ENCODE results near the gene NTM. TPM values are rescaled to one million over a fixed set of nuclear protein-coding genes. Genes with fewer than 3 reads are reported as not detected.

NTM gene
- total and polyA plus RNA-seq, 2 experiments from 2014 or later: 2.2 to 4.9 TPM

- Histone ChIP-seq H3K79me2 (no peaks in the 10 kb centered on the region), H3K27me3 (peaks cover 69% of the 10 kb centered on the region), H3K9me3 (ENCODE audit: low read depth) (no peaks in the 10 kb centered on the region), H2AFZ (no peak overlapping the region), H3K27ac (no peak overlapping the region), H3K9me2 (replicated peaks; ENCODE audit: insufficient read depth) (no peaks in the 10 kb centered on the region), H4K20me1 (ENCODE audit: insufficient read depth, poor library complexity, severe bottlenecking) (no peaks in the 10 kb centered on the region), H3K4me1 (ENCODE audit: insufficient read depth) (peaks cover 1% of the 10 kb centered on the region), H3K36me3 (replicated peaks; ENCODE audit: insufficient read depth, low read depth) (no peaks in the 10 kb centered on the region), H3K4me3 (no peak overlapping the region), H3K4me2 (no peak overlapping the region)
- TF ChIP-seq CTCF (IDR thresholded peaks at IDR 0.05; ENCODE audit: poor library complexity) (no peak), EZH2 (IDR thresholded peaks at IDR 0.05; ENCODE audit: borderline replicate concordance) (no peak), EZH2phosphoT487 (IDR thresholded peaks at IDR 0.05; ENCODE audit: low read depth, severe bottlenecking, unreplicated experiment) (no peak)
- no peak for DNase-seq (ENCODE audit: low spot score)
- WGBS (ENCODE audit: low lambda C conversion rate, missing lambda C conversion rate): 76% methylated on average over 3 of the region's 3 CpGs
These were observed 5.5 kb downstream of the NTM start for GRCh38 chr11:131375915-131376314.

GRCh38 chr11:131378931-131379330 lies 8.5 kb downstream of the NTM start:
- H3K79me2 ChIP-seq: no peaks in the 10 kb centered on the region
- no peaks in the 10 kb centered on the region for H4K20me1 ChIP-seq (ENCODE audit: insufficient read depth, poor library complexity, severe bottlenecking)
- no peak overlapping the region for H3K27ac ChIP-seq
- H3K9me3 ChIP-seq (ENCODE audit: low read depth): no peaks in the 10 kb centered on the region
- no peak for TF ChIP-seq CTCF (IDR thresholded peaks at IDR 0.05; ENCODE audit: poor library complexity)
- no peak for TF ChIP-seq EZH2phosphoT487 (IDR thresholded peaks at IDR 0.05; ENCODE audit: low read depth, severe bottlenecking, unreplicated experiment)
- no peak for TF ChIP-seq EZH2 (IDR thresholded peaks at IDR 0.05; ENCODE audit: borderline replicate concordance)
- no peak overlapping the region for H3K4me3 ChIP-seq
- no peaks in the 10 kb centered on the region for H3K4me1 ChIP-seq (ENCODE audit: insufficient read depth)
- no peak overlapping the region for H3K4me2 ChIP-seq
- WGBS (ENCODE audit: low lambda C conversion rate, missing lambda C conversion rate): 75% methylated on average over 1 of the region's 1 CpG
- DNase-seq (ENCODE audit: low spot score): no peak
- H2AFZ ChIP-seq: no peak overlapping the region
- H3K9me2 ChIP-seq (replicated peaks; ENCODE audit: insufficient read depth): no peaks in the 10 kb centered on the region
- no peaks in the 10 kb centered on the region for H3K36me3 ChIP-seq (replicated peaks; ENCODE audit: insufficient read depth, low read depth)
- peaks cover 55% of the 10 kb centered on the region for H3K27me3 ChIP-seq

- Histone ChIP-seq H4K20me1 (ENCODE audit: insufficient read depth, poor library complexity, severe bottlenecking) (no peaks in the 10 kb centered on the region), H3K9me3 (ENCODE audit: low read depth) (no peaks in the 10 kb centered on the region), H3K36me3 (replicated peaks; ENCODE audit: insufficient read depth, low read depth) (no peaks in the 10 kb centered on the region), H3K27me3 (peaks cover 17% of the 10 kb centered on the region), H3K79me2 (no peaks in the 10 kb centered on the region), H3K4me3 (no peak overlapping the region), H3K4me2 (no peak overlapping the region), H3K9me2 (replicated peaks; ENCODE audit: insufficient read depth) (no peaks in the 10 kb centered on the region), H3K27ac (no peak overlapping the region), H2AFZ (no peak overlapping the region), H3K4me1 (ENCODE audit: insufficient read depth) (no peaks in the 10 kb centered on the region)
- 69% methylated on average over 4 of the region's 4 CpGs for WGBS (ENCODE audit: low lambda C conversion rate, missing lambda C conversion rate)
- peak; percentile 22 for DNase-seq (ENCODE audit: low spot score)
- TF ChIP-seq EZH2 (IDR thresholded peaks at IDR 0.05; ENCODE audit: borderline replicate concordance): no peak
- TF ChIP-seq CTCF (IDR thresholded peaks at IDR 0.05; ENCODE audit: poor library complexity): no peak
- no peak for TF ChIP-seq EZH2phosphoT487 (IDR thresholded peaks at IDR 0.05; ENCODE audit: low read depth, severe bottlenecking, unreplicated experiment)
These were observed 15.5 kb downstream of the NTM start for GRCh38 chr11:131385763-131386390.

All from hepatocyte (in vitro differentiated cells).